Psoas muscle (tissue), 8 donors: ENCODE results near the gene HIP1. TPM values are rescaled to one million over a fixed set of nuclear protein-coding genes. Genes with fewer than 3 reads are reported as not detected.
A peak's percentile ranks its signal among the peaks of the same experiment; 100 is the strongest.

Experiments used
- ATAC-seq, 4 donors: fragments of 200-7000 bp; cut with Tn5 transposase; one replicate each; pipeline ENCODE4 v1.9.1; 2020; ENCODE audit warnings: moderate library complexity in 3 of 4, mild to moderate bottlenecking in 2 of 4
- DNase-seq, 2 donors: peaks; one replicate each; pipeline ENCODE4 v3.0.0-alpha.2; 2020
- H3K27ac ChIP-seq: fragments of 200-600 bp; one replicate; pipeline ENCODE4 v1.8.0; 2022
- H3K27me3 ChIP-seq, 3 donors: fragments of 200-600 bp in 1 of 3; one replicate each; pipeline versions ENCODE4 v1.6.1 to v1.8.0; 2013 to 2022; ENCODE audit warnings: low read length in 2 of 3, mild to moderate bottlenecking in 2 of 3, moderate library complexity in 1 of 3; ENCODE audit not compliant: insufficient read depth in 3 of 3
- H3K36me3 ChIP-seq, 2 donors: fragments of 200-600 bp in 1 of 2; one replicate each; pipeline versions ENCODE4 v1.6.1 to v1.8.0; 2013 to 2022; ENCODE audit warnings: low read depth in 1 of 2, mild to moderate bottlenecking in 1 of 2, moderate library complexity in 1 of 2; ENCODE audit not compliant: insufficient read depth in 1 of 2
- H3K4me1 ChIP-seq: fragments of 200-600 bp; one replicate; pipeline ENCODE4 v1.8.0; 2022
- H3K4me3 ChIP-seq: fragments of 200-600 bp; one replicate; pipeline ENCODE4 v1.8.0; 2022; ENCODE audit warnings: mild to moderate bottlenecking
- H3K9me3 ChIP-seq: fragments of 200-600 bp; one replicate; pipeline ENCODE4 v1.8.0; 2022
- CTCF ChIP-seq: fragments of 200-600 bp; IDR thresholded peaks from one replicate; pipeline ENCODE4 v1.8.0; 2022; ENCODE audit warnings: antibody characterized with exemption
- WGBS, 3 donors: extraction: QIAGEN DNeasy Blood & Tissue Kit; methylation state at CpG; one replicate each; pipeline versions ENCODE4 v1.1.6 to v1.1.7; 2013; 5-methylcytosine and 5-hydroxymethylcytosine counted together
- intact Hi-C, 2 donors: fragments of 100-400 bp; cut with DNase I; formaldehyde crosslinking; loops; one replicate each; pipeline versions ENCODE4 v1.11.0 to v1.14.2; 2022
- polyA plus RNA-seq, 3 donors: library from polyadenylated mRNA; stranded (reverse); fragments of 200-250 nt; gene quantifications; one replicate each; pipeline ENCODE4 v1.2.3, GENCODE V29; 2013
- total RNA-seq, 4 donors: library from RNA; stranded (reverse); fragmentation: NEBNext Ultra II Directional in 2 of 4; extraction: Animal tissue kit (Norgen Biotek cat#: 25700) in 2 of 4; gene quantifications; one replicate each; pipeline versions ENCODE4 v1.2.1 to v1.2.4, GENCODE V29; 2021 to 2023
- donor health status: healthy with polysubstance abuse.
- donor health status: DM: no; HTN: no; CAD: no; lungs with moderate emphysema.
- donor health status: Bipolar disorder and iron deficiency.
- donor health status: healthy.
- donor health status: DM: yes; HTN: yes; CAD: no.
- donor health status: DM: no; HTN: no; CAD: no.
- donor health status: DM: no; HTN: no; CAD: no.
- donor health status: DM: yes; HTN: yes; CAD: no.

Gene HIP1
- total and polyA plus RNA-seq, 7 donors: 2.5 to 11.9 (median 5.4) TPM

- Histone ChIP-seq H3K9me3 (no peaks in the 10 kb centered on the region), H3K27me3 (no peaks in the 10 kb centered on the region), H3K27ac (no peak overlapping the region), H3K4me3 (no peak overlapping the region), H3K36me3 (no peaks in the 10 kb centered on the region), H3K4me1 (no peaks in the 10 kb centered on the region)
- TF ChIP-seq CTCF: no peak
- no peak for DNase-seq
- intact Hi-C loops: no loop called here
- ATAC-seq: no peak
Observed at GRCh38 chr7:75628055-75628454, 110.7 kb downstream of the HIP1 start.

- Histone ChIP-seq H3K36me3 (no peaks in the 10 kb centered on the region), H3K4me3 (no peak overlapping the region), H3K9me3 (no peaks in the 10 kb centered on the region), H3K27ac (no peak overlapping the region), H3K27me3 (no peaks in the 10 kb centered on the region), H3K4me1 (no peaks in the 10 kb centered on the region)
- DNase-seq (no peak), ATAC-seq (no peak)
- no peak for TF ChIP-seq CTCF
- intact Hi-C loops: no loop called here
- WGBS, 3 donors: 96 to 100% (median 98%) methylated on average over 2 of the region's 2 CpGs
Observed at GRCh38 chr7:75626954-75627353, 111.8 kb downstream of the HIP1 start.

GRCh38 chr7:75625868-75626267 lies 112.9 kb downstream of the HIP1 start:
- intact Hi-C loops: no loop called here
- Histone ChIP-seq H3K4me3 (no peak overlapping the region), H3K27ac (no peak overlapping the region), H3K9me3 (no peaks in the 10 kb centered on the region), H3K27me3 (no peaks in the 10 kb centered on the region), H3K36me3 (no peaks in the 10 kb centered on the region), H3K4me1 (no peaks in the 10 kb centered on the region)
- no peak for TF ChIP-seq CTCF
- 89 to 100% (median 97%) methylated on average over 5 of the region's 5 CpGs for WGBS, 3 donors
- ATAC-seq (no peak), DNase-seq (no peak)

GRCh38 chr7:75624134-75624832 lies 114.5 kb downstream of the HIP1 start:
- intact Hi-C loops: no loop called here
- no peaks in the 10 kb centered on the region for H3K4me1 ChIP-seq
- TF ChIP-seq CTCF: no peak
- DNase-seq (peak; percentile 41 to 64), ATAC-seq (peak in 2 of 4 donors; percentile 19 to 49)
- H3K27ac ChIP-seq: no peak overlapping the region
- no peaks in the 10 kb centered on the region for H3K9me3 ChIP-seq
- no peaks in the 10 kb centered on the region for H3K36me3 ChIP-seq
- 70 to 82% (median 73%) methylated on average over 13 of the region's 13 CpGs for WGBS, 3 donors
- H3K27me3 ChIP-seq: no peaks in the 10 kb centered on the region
- no peak overlapping the region for H3K4me3 ChIP-seq
